Smooth muscle cell of the brain vasculature (primary cell): ENCODE results near the gene QPRT.
"Not testable (repeated sequence)": the region's sequence is repeated elsewhere in the genome, so short reads cannot be mapped to it uniquely, and the experiment has no call there.

ENCODE experiments used
- DNase-seq: peaks from one replicate; pipeline ENCODE4 v3.0.0-alpha.2; 2012; ENCODE audit warnings: low read depth, low spot score

The QPRT gene

DNA sequence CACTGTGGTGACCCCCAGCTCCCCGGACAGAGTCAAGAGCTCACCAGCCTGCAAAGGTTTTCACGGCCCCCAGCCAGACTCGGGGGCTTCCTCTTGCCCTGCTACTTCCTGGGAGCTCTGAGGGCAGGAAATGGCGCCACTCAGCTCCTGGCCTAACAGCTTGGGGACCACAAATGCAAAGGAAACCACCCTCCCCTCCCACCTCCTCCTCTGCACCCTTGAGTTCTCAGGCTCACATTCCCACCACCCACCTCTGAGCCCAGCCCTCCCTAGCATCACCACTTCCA is 16.3 kb upstream of the QPRT start:
- no peak for DNase-seq

DNA sequence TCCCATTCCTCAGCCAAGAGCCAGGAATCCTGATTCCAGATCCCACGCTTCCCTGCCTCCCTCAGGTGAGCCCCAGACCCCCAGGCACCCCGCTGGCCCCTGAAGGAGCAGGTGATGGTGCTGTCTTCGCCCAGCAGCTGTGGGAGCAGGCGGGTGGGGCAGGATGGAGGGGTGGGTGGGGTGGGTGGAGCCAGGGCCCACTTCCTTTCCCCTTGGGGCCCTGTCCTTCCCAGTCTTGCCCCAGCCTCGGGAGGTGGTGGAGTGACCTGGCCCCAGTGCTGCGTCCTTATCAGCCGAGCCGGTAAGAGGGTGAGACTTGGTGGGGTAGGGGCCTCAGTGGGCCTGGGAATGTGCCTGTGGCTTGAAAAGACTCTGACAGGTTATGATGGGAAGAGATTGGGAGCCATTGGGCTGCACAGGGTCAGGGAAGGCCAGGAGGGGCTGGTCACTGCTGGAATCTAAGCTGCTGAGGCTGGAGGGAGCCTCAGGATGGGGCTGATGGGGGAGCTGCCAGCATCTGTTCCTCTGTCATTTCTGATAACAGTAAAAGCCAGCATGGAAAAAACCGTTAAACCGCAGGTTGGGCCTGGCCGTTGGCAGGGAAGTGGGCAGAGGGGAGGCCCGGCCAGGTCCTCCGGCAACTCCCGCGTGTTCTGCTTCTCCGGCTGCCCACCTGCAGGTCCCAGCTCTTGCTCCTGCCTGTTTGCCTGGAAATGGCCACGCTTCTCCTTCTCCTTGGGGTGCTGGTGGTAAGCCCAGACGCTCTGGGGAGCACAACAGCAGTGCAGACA is 15.8 kb upstream of the QPRT start, which contains the start of gene SPN:
SPN (plus strand) TSS at position 232 of the 791 bp plus-strand sequence; CDS start at position 714, 482 bp downstream.
- no peak for DNase-seq

DNA sequence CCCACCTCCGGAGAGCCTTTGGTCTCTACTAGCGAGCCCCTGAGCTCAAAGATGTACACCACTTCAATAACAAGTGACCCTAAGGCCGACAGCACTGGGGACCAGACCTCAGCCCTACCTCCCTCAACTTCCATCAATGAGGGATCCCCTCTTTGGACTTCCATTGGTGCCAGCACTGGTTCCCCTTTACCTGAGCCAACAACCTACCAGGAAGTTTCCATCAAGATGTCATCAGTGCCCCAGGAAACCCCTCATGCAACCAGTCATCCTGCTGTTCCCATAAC is 15.2 kb upstream of the QPRT start:
- DNase-seq, result no peak

DNA sequence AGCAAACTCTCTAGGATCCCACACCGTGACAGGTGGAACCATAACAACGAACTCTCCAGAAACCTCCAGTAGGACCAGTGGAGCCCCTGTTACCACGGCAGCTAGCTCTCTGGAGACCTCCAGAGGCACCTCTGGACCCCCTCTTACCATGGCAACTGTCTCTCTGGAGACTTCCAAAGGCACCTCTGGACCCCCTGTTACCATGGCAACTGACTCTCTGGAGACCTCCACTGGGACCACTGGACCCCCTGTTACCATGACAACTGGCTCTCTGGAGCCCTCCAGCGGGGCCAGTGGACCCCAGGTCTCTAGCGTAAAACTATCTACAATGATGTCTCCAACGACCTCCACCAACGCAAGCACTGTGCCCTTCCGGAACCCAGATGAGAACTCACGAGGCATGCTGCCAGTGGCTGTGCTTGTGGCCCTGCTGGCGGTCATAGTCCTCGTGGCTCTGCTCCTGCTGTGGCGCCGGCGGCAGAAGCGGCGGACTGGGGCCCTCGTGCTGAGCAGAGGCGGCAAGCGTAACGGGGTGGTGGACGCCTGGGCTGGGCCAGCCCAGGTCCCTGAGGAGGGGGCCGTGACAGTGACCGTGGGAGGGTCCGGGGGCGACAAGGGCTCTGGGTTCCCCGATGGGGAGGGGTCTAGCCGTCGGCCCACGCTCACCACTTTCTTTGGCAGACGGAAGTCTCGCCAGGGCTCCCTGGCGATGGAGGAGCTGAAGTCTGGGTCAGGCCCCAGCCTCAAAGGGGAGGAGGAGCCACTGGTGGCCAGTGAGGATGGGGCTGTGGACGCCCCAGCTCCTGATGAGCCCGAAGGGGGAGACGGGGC is 14.7 kb upstream of the QPRT start:
- DNase-seq, result no peak

DNA sequence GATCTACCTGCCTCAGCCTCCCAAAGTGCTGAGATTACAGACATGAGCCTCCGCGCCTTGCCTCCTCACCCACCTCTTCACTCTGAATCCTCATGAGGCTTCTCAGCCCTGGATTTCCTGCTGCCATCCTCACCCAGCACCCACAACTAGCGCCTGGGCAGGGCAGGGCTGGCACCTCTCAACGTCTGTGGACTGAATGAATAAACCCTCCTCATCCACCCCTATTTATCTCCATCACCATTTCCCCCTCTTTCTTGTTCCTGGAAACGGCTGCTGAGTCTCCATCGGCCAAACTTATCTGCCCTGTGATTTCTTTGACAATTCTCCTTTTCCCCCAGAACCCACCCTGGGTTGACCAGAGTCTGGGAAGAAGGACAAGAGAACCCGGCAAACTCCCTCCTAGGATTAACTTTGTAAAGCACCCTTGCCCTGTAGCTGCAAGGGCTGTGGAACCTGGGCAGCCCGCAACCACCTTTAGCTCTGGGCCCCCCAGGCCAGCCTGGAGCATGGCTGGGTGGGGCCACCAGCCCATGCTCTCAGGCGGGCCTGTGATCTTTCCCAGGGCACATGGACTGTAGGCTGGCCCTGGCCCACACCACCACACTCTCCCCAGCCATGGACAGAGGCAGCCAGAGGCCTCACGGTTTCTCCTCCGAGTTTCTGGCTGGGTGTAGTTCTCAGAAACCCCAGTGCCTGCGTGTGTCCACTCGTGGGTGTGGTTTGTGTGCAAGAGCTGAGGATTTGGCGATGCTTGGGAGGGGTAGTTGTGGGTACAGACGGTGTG is 13.5 kb upstream of the QPRT start:
- no peak for DNase-seq

DNA sequence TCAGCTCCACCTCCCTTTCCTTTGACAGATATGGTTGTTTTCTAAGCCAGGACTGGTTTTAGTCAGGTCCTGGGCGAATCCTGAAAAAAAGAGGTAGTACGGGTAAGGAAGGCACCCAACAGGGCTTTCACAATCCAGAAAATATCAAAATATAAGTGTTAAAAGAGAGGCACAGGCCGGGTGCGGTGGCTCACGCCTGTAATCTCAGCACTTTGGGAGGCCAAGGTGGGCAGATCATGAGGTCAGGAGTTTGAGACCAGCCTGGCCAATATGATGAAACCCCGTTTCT is 11.7 kb upstream of the QPRT start:
- DNase-seq, result not testable (repeated sequence)

DNA sequence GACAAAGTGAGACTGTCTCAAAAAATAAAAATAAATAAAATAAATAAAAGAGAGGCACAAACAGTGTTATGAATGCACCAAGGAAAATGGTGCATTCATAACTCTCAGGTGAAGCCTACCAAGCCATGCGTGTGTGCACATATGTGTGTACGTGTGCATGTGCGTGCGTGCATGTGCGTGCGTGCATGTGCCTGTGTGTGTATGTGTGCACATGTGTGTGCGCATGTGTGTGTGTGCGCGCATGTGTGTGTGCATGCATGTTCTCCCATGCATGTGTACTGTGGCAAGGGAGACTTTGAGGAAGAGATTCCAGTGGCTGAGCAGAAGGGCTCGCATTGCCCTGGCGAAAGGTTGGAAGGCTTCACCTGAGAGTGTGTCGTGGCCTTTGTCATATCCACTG is 11.2 kb upstream of the QPRT start:
- no peak for DNase-seq

DNA sequence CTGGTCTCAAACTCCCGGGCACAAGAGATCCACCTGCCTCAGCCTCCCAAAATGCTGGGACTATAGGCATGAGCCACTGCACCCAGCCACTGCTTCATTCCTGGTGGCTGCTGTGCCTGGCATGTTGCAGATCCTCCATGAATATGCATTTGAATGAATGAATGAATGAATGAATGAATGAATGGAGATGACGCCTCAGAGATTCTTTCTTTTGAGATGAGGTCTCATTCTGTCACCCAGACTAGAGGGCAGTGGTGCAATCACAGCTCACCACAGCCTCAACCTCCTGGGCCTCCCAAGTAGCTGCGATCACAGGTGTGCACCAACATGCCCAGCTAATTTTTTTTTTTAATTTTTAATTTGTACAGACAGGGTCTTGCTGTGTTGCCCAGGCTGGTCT is 10.7 kb upstream of the QPRT start:
- no peak for DNase-seq

DNA sequence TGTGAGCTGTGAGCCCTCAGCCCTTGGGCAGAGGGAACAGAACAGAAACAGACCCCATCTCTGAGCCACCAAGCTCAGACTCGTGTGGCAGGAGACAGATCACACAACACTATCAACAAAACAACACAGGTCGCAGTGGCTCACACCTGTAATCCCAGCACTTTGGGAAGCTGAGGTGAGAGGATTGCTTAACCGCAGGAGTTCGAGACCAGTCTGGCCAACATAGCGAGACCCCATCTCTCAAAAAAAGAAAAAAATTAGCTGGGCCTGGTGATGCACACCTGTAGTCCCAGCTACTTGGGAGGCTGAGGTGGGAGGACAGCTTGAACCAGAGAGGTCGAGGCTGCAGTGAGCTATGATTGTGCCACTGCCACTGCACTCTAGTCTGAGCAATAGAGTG is 5.5 kb upstream of the QPRT start:
- DNase-seq, result no peak

DNA sequence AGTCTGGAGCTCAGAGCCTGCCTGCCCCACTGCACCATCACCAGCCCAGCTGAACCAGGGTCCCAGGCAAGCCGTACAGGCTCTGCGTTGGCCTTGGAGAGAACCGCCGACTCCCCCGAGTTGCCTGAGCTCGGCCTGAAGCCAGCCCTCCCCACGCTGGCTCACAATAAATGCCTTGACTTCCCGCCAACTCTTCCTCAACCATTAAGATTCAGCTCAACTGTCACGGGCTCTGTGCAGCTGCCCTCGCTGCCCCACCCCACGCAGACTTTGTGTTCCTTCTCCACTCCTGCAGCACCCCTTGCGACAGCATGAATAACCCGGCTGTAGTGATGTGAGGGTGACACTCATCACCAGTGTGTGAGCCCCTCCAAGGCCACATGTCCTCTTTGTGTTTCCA is 4.8 kb upstream of the QPRT start:
- DNase-seq, result no peak

DNA sequence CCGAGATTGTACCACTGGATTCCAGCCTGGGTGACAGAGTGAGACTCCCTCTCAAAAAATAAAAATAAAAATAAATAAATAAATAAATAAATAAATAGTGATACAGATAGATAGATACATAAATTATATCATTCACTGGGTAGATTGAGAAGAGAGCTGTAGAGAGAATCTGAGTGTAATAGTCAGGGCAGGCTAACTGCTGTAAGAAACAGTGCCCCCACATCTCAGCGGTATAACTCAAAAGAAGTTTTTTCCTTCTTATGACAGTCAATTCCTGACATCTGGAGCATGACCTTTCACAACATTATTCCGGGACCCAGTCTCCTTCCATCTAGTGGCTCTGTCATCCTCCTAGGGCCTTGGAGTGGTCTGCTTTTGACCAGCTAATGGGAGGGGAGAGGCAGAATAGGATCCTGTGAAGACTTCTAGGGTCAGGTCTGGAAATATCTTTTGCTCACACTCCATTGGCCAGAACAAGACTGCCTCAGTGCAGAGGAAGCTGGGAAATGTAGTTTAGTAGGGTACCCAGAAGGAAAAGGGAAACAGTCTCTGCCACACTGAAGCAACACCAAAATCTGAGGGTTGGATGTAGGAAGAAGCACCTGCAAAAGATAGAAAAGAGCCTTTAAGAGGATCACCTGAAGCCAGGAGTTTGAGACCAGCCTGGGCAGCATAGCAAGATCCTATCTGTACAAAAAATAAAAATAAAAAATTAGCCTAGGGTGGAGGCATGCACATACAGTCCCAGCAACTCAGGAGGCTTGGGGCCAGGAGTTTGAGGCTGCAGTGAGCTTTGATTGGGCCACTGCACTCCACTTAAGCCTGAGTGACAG is 3.0 kb upstream of the QPRT start:
- no peak for DNase-seq

DNA sequence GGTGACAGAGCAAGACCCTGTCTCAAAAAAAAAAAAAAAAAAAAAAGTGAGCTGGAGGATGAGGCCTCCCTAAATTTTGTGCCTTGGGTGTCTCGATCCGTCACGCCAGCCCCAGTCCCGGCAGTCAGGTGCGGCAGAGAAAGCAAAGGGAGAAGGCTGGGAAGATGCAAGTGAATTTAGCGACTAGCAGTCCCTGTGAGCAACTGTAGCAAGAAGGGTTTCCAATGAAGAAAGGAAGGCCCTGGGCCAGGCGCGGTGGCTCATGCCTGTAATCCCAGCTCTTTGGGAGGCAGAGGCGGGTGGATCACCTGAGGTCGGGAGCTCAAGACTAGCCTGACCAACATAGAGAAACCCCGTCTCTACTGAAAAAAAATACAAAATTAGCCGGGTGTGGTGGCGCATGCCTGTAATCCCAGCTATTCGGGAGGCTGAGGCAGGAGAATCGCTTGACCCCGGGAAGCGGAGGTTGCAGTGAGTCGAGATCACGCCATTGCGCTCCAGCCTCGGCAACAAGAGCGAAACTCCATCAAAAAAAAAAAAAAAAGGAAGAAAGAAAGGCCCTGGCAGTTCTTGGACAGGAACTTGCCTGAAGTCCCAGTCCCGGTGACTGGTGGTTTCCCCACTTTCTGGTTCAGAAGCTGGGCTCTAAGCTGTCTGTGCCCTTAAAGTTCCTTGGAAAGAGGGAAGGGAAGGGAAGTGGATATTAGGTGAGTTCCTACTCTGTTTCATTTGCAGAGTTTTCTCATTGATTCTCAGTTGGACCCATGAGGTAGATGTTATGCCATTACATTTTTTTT is 1.8 kb upstream of the QPRT start:
- DNase-seq, result no peak

DNA sequence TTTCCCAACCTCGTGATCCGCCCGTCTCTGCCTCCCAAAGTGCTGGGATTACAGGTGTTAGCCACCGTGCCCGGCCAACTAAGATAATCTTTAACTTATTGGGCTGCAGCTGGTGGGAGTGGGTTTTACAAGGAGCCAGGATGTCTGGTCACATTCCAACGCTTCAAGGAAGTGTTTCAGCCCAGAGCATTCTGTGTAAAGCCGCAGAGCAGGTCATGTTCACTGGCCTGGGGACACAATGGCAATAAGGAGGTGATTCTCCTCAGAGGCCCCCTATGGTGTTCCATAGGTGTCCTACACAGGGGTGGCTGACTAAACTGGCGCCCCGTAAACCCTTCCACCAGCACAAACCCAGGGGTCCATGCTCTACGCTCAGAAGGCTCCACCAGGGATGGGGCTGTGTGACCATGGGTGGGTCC is 1.2 kb downstream of the QPRT start:
- DNase-seq, result no peak

DNA sequence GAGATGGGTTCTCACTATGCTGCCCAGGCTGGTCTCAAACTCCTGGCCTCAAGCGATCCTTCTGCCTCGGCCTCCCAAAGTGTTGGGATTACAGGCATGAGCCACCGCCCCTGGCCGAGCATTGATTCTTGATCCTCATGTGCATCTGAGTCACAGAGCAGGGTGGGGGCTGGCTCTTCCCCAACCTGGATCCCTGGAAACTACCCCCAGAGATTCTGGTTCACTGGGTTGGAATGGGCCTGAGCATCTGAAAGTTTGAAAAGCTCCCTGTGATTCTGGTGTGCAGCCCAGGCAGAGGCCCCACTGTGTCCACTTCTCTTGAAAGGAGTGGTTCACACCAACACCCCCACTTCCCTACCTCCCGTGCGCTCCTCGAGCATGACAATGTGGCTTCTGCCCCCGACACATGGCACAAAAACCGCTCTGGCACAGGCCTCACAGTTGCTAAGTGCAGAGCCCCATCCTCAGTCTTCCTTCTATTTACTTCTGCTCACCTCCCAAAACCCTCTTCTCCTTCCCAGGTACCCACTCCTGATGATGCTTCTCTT is 4.6 kb downstream of the QPRT start:
- no peak for DNase-seq

DNA sequence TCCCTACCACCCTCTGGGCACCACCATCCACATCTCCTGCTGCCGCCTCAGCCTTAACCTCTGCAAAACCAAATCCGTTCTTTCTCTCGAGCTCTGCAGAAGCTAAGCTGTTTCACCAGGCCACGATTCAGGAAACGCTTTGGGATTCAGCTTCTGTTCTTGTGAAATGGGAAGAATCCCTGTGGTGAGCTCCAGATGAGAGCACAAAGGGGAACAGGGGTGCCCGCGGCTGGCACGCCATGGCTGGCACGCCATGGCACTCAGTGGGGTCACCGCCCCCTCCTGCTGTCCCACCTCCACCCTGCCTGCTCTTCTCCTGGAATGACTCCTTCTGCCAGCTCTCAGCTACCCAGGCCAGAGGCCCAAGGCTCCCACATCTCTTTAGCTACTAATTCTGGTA is 5.7 kb downstream of the QPRT start:
- DNase-seq, result no peak

DNA sequence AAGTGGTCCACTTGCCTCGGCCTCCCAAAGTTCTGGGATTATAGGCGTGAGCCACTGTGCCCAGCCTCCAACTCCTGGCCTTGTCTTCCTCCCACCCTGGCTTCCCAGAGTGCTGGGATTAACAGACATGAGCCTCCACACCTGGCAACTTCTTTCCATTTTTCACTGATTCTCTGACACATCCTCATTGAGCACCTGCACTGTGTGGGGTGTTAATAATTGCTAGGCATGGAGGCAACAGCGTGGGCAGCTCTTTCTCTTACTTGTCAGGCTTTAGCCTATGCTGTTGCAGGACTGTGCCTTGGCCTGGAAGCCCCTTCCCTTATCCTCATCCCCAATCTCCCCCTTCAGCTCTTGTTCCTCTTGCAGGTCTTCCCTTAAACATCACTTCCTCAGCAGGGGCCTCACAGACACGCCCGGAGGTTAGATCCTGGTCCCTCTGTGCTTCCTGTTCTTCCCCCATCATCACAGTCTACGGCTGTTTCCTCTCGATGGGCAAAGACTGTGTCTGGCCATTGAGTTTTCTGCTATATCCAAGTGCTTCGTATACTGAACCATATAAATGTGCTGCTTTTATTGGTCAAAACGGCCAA is 7.9 kb downstream of the QPRT start:
- DNase-seq, result no peak

DNA sequence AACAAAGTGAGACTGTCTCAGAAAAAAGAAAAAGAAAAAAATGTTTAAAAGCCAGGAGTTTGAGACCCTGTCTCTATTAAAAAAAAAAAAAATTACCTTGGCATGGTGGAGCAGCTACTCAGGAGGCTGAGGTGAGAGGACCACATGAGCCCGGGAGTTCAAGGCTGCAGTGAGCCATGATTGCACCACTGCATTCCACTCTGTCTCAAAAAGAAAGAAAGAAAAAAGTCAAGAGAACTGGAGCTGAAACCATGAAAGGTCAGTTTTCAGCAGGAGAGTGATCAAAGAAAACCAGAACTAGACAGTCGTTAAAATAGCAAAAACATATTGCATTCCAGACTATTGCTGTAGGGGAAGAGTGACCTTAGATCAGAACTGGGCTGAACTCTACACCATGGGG is 8.8 kb downstream of the QPRT start:
- DNase-seq, result no peak

DNA sequence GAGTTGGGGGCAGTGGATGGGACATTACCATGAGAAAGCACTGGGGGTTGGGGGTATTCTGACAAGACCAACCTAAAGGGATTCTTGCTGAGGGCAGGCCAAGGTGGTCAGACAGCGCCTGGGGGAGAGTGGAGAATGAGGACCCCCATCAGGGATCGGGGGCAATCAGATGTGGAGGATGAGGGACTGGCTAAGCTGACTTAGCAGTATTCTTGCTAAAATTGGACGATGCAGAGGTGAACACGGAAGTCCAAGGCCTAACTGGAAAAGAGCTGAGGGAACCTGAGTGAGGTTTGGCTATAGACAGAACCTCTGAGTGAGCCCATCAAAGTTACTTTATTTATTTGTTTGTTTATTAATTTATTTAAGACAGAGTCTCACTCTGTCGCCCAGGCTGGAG is 9.2 kb downstream of the QPRT start:
- no peak for DNase-seq

DNA sequence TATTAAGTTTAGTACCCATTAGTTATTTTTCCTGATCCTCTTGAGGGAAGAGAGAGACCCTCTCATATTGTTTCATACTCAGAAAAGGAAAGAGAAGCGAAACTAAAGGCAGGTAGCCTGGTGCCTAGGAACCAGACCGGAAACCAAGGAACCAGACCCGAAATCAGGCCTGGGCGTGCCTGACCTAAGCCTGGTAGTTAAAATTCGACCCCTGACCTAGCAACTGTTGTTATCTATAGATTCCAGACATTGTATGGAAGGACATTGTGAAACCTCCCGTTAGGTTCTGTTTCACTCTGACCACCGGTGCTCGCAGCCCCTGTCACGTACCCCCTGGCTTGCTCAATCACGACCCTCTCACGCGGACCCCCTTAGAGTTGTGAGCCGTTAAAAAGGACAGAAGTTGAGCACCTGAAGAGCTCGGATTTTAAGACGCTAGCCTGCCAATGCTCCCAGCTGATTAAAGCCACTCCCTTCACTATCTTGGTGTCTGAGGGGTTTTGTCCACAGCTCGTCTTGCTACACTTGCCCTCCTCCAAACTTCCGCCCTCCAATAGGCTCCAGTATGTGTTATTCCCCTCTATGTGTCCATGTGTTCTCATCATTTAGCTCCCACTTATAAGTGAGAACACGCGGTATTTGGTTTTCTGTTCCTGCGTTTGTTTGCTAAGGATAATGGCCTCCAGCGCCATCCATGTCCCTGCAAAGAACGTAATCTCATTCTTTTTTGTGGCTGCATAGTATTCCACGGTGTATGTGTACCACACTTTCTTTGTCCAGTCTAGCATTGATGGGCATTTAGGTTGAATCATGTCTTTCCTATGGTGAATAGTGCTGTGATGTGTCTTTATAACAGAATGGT is 10.7 kb downstream of the QPRT start:
- not testable (repeated sequence) for DNase-seq
